Retinal pigment epithelial cell (primary cell): ENCODE results near the gene UGT1A3.

Experiments
- DNase-seq: peaks from one replicate; pipeline ENCODE4 v3.0.0-alpha.2; 2010; ENCODE audit warnings: low read depth
- H3K4me3 ChIP-seq: 2 replicates; pipeline ENCODE4 v1.5.1; 2011; ENCODE audit warnings: mild to moderate bottlenecking, low read length, control low read depth, moderate library complexity
- TF ChIP-seq, protein P1 (sequence below): conservative IDR thresholded peaks from 2 replicates; pipeline ENCODE4 v1.5.1; 2011; ENCODE audit warnings: low read depth, low read length, control low read depth, inconsistent platforms

The UGT1A3 gene

DNA sequence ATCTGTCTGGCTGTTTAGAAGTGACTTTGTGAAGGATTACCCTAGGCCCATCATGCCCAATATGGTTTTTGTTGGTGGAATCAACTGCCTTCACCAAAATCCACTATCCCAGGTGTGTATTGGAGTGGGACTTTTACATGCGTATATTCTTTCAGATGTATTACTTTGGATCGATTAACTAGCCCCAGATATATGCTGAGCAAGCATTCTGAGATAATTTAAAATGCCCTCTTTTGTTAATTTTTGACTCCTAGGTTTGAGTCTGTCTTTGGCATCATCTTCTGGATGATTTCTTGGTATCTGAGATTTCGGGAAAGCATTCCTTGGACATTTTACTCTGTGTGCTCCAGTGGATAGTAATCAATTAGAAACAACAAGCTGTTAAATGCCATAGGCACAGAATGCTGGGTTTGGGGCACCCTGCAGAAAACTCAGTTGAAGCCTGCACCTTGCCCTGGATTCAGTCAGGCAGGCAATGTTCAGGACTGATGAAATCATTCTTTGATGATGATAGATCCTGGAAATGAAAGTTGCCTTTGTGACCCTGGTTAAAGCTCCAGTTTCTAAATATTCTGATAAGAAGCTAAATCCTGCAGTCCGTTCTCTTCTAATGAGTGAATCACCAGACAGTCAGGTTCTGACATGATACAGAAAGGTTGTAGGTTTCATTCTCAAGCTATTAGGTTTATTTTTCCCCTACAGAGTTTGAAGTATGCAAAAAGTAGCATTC, 32.4 kb downstream of the UGT1A3 start:
- TF ChIP-seq, protein P1, sequence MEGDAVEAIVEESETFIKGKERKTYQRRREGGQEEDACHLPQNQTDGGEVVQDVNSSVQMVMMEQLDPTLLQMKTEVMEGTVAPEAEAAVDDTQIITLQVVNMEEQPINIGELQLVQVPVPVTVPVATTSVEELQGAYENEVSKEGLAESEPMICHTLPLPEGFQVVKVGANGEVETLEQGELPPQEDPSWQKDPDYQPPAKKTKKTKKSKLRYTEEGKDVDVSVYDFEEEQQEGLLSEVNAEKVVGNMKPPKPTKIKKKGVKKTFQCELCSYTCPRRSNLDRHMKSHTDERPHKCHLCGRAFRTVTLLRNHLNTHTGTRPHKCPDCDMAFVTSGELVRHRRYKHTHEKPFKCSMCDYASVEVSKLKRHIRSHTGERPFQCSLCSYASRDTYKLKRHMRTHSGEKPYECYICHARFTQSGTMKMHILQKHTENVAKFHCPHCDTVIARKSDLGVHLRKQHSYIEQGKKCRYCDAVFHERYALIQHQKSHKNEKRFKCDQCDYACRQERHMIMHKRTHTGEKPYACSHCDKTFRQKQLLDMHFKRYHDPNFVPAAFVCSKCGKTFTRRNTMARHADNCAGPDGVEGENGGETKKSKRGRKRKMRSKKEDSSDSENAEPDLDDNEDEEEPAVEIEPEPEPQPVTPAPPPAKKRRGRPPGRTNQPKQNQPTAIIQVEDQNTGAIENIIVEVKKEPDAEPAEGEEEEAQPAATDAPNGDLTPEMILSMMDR: no peak
- H3K4me3 ChIP-seq: no peak overlapping the region
- no peak for DNase-seq

DNA sequence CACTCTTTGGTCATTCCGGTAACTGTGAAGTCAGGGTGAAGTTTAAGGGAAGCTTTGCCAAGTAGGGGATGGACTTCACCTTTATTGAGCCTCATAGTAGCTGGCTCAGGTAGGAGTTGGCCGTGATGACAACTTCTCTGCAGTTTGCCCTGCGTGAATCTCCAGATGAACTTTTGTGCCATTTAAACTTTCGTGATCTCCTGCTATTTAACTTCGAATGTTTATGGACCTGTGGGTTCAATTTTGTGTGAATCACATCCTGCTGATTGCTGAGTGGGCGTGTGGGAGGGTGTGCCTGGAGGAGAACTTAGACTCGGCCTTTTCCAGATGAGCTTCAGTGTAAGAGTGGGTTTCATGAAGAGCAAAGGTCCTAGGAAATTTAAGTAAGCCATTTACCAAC, 35.4 kb downstream of the UGT1A3 start:
- no peak for DNase-seq
- H3K4me3 ChIP-seq: no peak overlapping the region
- TF ChIP-seq, protein P1: no peak

DNA sequence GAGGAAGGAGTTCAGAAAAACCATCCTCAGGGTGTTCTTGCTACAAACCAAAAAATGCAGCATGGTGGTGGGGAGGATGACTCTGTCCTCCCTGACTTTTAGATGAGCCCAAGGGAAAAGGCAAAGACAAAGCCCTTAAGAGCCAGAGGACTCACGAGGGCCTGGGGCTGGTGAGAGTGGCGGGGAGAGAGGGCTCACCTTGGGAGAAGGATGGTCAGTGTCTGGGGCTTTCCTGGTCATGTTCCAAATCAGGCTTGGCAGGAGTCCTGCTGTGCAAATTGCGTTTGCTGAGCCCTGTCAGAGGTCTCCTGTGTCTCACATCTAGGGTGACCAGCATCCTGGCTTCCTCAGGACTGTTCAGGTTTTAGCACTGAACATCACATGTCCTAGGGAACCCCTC, 35.9 kb downstream of the UGT1A3 start:
- TF ChIP-seq, protein P1: no peak
- no peak for DNase-seq
- H3K4me3 ChIP-seq: no peak overlapping the region

DNA sequence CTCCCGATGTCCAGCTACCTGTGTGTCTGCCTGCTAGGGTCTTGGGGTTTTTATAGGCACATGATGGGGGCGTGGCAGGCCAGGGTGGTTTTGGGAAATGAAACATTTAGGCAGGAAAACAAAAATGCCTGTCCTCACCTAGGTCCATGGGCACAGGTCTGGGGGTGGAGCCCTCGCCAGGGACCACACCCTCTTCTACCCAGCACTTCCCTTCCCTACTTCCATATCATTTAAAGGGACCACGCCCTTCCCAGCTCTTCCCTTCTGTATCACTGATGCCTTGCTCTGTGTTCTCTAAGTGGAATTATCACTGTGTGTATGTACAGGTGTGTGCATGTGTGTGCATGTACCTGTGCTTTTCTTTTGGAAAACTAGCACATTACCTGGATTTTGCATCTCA, 37.6 kb downstream of the UGT1A3 start:
- TF ChIP-seq, protein P1: no peak
- H3K4me3 ChIP-seq: no peak overlapping the region
- no peak for DNase-seq

DNA sequence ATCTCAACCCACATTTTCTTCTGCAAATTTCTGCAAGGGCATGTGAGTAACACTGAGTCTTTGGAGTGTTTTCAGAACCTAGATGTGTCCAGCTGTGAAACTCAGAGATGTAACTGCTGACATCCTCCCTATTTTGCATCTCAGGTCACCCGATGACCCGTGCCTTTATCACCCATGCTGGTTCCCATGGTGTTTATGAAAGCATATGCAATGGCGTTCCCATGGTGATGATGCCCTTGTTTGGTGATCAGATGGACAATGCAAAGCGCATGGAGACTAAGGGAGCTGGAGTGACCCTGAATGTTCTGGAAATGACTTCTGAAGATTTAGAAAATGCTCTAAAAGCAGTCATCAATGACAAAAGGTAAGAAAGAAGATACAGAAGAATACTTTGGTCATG, 39.2 kb downstream of the UGT1A3 start:
- H3K4me3 ChIP-seq: no peak overlapping the region
- TF ChIP-seq, protein P1: no peak
- no peak for DNase-seq

DNA sequence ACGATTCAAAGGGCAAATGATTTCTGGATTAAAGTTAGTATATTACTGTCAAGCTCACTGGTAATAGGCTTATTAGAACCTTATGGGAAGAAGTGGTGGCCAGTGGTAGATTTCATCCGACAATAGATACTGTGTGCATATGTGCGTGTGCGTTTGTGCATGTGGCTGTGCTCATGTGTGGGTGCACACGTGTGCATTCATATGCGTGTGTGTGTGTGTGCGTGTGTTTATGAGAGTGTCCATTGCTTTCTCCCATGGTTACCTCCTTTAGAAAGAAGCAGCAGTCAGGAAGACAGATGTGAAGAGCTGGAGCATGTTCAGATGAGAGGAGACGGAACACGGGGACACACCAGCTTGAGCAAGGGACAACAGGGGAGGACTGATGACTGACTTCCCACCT, 40.4 kb downstream of the UGT1A3 start:
- no peak overlapping the region for H3K4me3 ChIP-seq
- no peak for DNase-seq
- TF ChIP-seq, protein P1: no peak

DNA sequence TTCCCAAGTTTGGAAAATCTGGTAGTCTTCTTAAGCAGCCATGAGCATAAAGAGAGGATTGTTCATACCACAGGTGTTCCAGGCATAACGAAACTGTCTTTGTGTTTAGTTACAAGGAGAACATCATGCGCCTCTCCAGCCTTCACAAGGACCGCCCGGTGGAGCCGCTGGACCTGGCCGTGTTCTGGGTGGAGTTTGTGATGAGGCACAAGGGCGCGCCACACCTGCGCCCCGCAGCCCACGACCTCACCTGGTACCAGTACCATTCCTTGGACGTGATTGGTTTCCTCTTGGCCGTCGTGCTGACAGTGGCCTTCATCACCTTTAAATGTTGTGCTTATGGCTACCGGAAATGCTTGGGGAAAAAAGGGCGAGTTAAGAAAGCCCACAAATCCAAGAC, 43.3 kb downstream of the UGT1A3 start:
- no peak for DNase-seq
- TF ChIP-seq, protein P1: no peak
- H3K4me3 ChIP-seq: no peak overlapping the region
